ACHN (cell line): ENCODE measurements around the gene VMO1.

Experiments used
- DNase-seq: peaks from one replicate; pipeline ENCODE4 v3.0.0-alpha.2; 2015
- in situ Hi-C: cut with HindIII; loops from 2 replicates; pipeline ENCODE4 v1.10.0; 2017; ENCODE audit warnings: low sequenced_read_pairs, low pct_ligation_motif_present, low pct_unique_long_range_greater_than_20kb

The VMO1 gene

DNA sequence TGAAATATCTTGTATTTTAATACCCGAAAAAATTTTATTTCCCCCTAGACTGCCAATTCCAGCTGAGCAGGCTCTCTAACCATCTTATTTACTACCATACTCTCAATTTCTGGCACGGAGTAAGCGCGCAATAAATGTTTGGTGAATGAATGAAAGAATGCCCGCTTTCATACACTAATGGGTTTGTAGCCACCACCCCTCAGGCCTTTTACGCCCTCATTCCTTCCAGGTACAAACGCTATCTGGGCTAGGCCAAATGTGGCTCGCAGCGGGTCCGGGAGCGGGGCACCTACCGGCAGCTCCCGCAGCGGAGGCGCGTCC, 20.3 kb upstream of the VMO1 start:
- in situ Hi-C loops = no loop called here
- DNase-seq = peak; percentile 23

DNA sequence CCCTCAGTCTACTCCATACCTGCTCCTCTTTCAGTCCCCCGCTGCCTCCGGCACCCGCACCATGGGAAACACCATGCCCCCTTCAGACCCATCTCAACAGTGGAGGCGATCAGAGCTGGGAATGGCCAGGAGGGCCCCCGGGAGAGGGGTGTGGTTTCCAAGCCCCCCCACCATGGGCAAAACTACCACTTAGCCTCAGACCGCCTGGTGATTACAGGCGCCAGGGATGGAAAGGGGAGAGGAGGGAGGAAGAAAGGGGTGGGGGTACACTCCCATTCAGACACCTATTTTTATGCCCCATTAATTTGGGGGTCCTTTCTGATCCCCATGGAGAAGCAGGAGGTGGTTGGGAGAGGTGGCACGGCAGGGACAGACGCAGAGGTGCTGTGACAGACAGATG, 16.1 kb upstream of the VMO1 start, which contains the start of gene C17orf114:
Gene C17orf114, minus strand, starts transcription at position 101 of the 400 bp plus-strand sequence.
- DNase-seq = no peak
- in situ Hi-C loops = no loop called here

DNA sequence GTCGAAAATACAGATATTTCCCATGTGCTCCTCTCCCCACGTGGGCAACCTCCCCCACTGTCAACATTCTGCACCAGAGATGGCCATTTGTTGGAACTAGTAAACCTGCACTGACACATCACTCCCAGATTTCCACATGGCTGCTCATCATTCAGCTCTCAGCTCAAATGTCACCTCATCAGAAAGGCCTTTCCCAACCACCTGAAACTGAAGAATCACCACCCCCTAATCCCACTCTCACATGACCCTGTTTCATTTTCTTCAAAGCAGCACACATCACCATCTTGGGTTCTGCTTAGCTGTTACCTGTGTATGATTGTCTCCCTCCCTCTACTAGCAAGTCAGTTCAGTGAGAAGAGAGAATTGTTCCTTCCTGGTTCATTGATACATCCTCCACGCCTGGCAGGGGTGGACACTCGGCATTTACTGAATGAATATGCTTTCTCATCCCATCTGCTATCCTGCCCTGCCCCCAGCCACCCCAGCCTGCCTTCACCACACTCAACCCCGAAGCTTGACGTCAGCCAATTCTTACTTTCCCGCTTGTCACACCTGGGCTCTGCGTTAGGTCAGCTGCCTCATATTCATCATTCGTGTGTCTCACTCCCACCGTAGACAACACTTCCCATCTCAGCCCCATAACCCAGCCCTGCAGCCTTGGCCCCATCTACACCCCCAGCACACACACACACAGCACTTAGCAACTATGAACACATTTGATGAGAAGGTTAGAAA, 14.5 kb upstream of the VMO1 start:
- DNase-seq = no peak
- in situ Hi-C loops = no loop called here

DNA sequence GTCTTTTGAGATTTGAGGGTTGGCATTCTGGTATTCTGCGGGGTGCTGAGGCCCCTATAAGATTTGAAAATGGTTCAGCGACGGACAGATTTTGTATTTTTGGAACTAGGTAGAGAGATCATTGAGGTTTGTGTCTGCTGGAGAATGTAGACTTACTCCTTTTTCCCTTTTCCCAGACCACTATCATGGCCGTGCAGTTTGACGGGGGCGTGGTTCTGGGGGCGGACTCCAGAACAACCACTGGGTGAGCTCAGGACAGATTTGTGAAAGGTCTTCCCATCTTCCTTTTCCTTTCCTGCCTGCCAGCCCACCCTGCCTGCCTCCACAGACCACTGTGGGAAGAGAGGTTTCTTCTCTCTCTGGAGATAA, 10.4 kb upstream of the VMO1 start:
- in situ Hi-C loops = no loop called here
- DNase-seq = peak; percentile 57

DNA sequence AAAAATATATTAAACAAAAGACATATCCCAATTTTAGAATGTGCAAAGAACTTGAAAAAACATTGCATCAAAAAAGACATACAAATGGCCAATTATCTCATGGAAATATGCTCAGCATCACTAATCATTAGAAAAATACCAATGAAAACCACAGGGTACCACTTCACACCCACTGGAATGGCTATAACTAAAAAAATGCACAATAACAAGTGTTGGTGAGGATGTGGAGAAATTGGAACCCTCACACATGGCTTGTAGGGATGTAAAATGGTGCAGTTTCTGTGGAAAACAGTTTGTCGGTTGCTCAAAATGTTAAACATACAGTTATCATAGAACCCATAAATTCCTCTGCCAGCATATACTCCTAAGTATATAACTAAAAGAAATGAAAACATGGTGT, 9.0 kb upstream of the VMO1 start:
- in situ Hi-C loops = no loop called here

DNA sequence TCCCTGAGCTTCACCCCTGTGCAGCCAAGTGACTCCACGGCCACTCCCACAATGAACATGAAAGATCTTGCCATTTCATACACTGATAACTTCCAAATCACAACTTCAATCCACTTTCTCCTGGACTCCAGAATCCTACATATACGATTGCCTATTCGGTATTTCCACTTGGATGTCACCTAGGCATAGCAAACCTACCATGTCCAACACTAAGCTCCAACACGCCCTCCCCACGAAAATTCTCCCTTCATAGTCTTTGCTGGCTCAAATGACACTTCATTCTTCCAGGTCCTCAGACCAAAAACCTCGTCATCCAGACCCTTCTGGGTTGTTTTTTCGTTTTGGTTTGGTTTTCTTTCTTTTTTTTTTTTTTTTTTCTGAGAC, 4.5 kb upstream of the VMO1 start:
- DNase-seq = no peak
- in situ Hi-C loops = no loop called here

More for the DNA sequence above, 9.0 kb upstream of the VMO1 start:
- DNase-seq = no peak

DNA sequence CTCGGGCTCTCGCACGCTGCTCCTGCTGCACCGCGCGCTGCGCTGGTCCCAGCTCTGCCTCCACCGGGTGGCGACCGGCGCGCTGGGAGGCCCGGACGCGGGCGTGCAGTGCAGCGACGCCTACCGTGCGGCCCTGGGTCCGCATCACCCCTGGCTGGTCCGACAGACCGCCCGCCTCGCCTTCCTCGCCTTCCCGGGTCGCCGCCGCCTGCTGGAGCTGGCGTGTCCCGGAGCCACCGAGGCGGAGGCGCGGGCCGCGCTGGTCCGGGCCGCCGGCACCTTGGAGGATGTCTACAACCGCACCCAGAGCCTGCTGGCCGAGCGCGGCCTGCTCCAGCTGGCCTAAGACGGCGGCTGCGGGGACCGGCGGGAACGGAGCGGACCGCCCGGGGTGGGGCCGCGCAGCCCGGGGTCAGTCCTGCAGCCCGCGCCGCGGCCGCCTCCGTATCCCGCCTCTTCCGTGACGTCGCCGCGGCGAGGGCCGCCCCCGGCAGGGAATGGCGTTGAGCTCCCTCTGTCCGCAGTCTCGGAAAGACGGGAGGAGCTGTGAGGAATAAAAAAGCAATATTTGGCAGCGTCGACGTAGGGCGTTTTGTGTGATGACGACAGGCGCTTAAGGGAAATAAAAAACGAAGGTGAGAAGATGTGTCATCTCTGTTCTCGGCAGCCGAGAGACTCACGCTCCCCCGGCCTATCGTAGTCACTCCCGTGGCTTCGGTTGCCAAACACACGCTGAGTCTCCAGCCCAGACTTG, 4.0 kb upstream of the VMO1 start:
- DNase-seq = peak; percentile 92
- in situ Hi-C loops = no loop called here

DNA sequence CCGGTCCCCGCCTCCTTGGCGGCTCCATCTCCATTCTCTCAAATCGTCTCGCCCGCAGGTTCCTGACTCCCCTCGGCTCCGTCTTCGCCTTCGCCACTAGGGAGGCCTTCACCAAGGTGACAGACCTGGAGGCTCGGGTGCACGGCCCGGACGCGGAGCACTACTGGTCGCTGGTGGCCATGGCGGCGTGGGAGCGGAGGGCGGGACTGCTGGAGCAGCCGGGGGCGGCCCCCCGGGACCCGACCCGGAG, 3.5 kb upstream of the VMO1 start:
- in situ Hi-C loops = no loop called here
- DNase-seq = no peak

DNA sequence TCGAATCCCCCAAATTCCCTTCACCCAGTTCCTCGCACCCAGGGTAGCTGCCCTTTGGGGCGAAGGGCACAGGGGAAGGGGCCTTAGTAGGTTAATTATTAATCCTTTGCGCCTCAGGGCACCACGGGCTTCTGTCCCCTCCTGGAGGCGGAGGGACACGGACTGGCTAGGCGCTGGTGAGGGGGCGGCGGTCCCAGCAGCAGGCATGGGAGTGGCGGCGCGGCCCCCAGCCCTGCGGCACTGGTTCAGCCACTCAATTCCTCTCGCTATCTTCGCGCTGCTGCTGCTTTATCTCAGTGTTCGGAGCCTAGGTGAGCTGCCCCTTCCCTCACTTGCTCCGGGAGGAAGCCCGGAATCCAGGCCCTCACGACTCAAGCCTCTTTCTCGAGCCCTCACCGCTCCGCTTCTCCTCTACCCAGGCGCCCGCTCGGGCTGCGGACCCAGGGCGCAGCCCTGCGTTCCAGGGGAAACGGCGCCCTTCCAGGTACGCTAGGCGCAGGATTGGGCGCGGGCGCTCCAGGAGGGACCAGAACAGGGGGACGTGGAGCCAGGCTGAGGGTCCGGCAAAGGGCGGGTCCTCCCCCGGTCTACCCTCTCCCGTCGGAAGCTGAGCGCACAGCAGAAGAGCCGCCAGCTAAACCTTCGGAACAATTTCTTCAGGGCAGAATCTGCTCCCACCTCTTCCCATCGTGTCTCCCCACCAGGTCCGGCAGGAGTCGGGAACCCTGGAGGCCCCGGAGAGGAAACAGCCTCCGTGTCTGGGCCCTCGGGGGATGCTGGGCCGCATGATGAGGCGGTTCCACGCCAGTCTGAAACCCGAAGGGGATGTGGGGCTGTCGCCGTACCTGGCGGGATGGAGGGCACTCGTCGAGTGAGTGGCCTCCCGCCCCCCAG, 2.9 kb upstream of the VMO1 start, which contains the start of gene GLTPD2:
Gene GLTPD2, plus strand, starts transcription at position 158 of the 894 bp plus-strand sequence. Its CDS starts 48 bp downstream, at position 206.
- in situ Hi-C loops = no loop called here
- no peak for DNase-seq

DNA sequence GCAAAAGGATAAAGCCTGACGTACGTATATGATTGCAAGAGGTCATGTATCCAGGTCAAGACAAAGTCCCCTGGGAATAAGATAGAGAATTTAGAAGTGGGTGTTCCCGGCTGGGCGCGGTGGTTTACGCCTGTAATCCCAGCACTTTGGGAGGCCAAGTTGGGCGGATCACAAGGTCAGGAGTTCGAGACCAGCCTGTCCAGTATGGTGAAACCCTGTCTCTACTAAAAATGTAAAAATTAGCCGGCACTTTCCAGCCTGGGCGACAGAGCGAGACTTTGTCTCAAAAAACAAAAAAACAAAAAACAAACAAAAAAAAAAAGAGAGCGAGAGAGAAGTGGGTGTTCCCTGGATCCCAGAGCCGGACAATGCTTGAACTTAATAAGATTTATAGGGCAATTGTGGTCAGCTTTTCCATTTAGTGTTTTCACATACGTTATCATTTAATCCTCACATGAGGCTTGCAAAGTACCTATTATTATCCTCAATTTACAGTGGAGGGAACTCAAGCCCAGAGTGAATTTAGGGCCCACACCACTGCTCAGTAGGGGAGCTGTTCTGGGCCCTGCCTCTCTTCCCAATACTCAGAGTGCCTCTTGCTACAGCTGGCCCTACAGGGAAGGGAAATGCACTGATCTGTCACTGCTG, 2.1 kb upstream of the VMO1 start:
- DNase-seq = no peak
- in situ Hi-C loops = no loop called here

DNA sequence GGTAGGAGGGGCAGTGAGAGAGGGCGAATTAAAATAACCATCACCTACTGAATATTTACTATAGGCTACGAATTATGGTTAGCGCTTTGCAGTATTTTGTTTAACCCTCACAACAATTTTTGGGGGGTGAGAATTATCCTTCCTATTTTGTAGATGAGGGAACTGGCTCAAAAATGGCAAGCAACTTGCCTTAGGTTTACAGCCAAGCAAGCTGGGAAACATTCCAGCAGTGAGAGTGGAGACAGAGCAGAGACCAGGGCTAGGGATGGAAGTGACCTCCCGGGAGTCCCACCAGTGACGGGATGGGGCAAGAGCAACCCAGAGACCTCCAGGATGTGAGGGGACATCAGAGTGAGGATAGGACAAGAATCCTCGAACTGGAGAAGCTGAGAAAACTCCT, 352 bp upstream of the VMO1 start:
- in situ Hi-C loops = no loop called here
- DNase-seq = no peak

DNA sequence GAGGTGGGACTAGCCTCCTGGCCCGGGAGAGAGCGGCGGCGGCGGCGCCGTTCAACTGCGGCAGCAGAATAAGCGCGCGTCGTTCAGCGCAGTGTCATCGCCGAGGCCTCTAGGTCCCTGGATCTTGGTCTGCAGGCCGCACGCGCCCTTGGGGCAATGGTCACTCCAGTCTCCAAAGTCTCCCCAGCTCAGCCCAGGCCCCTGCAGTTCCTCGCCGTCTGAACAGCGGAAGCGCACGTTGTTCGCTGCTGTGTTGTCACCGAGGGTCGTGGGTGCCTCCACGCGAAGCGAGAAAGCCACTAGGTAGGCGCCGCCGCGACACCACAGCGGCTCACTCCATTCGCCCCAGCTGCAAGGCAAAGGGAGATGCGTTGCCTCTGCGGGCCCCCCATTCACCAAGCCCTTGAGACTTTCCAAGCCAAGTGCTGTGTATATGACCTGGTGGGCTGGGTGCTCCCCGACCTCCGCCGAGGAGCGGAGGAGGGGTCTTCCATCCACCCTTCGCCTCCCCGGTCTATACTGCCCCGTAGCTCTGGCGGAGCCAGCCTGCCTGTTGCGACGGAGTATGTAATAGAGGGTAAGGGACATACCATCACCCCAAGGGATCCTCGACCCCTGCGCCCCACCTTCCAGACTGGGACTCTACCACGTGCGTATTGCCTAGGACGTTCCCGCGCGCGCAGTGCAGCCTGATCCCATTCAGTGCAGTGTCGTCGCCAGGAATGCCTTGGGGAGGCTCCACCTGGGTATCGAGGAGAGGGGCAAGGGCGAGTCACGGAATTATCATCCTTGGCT, 656 bp downstream of the VMO1 start:
- in situ Hi-C loops = no loop called here
- no peak for DNase-seq

DNA sequence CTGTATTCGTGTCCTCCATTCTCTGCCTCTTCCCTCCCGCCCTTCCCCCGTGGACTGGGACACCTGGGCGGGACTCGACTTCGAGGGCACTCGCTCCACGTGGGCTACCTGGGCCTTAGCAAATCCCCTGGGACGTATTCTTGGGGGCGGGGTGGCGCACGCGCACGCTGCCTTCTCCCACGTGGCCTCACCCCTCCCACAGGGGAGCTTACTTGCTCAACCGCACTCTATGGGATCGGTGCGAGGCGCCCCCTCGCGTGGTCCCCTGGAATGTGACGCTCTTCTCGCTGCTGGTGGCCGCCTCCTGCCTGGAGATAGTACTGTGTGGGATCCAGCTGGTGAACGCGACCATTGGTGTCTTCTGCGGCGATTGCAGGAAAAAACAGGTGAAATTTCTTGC, 3.5 kb downstream of the VMO1 start:
- in situ Hi-C loops = no loop called here

DNA sequence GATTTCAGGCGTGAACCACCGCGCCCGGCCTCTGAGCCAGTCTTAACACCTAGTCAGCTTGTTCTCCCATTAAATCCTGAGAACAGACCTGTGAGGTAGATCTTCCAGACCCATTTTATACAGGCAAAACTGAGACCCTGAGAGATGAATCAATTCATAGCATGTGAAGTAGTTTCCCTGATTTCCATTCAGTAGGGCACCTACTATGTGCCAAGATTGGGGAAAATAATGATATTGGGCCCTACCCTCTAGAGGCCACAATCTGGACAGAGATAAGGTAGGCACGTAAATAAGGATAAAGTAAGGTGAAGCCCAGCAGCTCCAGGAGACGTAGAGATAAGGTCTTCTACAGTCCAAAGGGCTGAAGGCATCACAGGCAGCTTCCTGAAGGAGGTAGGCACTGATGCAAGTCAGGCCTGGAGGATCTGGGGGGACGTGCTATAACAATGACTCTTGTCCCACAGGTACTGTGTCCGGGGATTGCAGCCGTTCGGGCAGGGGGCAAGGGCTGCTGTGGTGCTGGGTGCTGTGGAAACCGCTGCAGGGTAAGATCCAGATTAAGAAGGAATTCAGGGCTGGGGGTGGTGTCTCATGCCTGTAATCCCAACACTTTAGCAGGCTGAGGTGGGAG, 5.7 kb downstream of the VMO1 start:
- DNase-seq = no peak
- in situ Hi-C loops = no loop called here

More for the DNA sequence above, 3.5 kb downstream of the VMO1 start:
- no peak for DNase-seq

DNA sequence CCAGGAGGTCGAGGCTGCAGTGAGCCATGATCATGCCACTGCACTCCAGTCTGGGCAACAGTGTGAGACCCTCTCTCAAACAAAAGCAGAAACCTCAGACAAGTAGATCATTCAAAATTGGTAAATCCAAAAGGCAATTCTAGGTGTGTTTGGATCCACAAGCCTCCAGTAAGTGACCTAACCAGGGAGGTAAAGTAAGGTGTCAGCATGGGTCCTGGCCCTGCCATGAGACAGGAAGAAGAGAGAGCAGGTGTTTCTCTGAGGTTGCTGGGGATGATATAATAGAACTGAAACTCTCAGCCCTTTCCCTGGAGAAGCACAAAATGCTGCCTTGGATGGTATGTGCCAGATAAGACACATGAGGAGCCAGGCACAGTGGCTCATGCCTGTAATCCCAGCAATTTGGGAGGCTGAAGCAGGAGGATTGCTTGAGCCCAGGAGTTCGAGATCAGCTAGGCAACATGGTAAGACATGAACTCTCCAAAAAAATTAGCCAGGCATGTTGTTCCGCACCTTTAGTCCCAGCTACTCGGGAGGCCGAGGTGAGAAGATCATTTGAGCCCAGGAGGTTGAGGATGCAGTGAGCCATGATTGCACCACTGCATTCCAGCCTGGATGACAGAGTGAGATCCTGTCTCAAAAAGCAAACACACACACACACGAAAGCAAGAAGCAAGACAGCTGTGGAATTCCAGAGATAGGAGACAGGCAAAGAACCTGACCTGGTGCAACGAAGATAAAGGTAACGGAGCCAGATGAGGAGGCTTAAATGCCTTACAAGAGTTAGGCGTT, 8.0 kb downstream of the VMO1 start:
- DNase-seq = no peak
- in situ Hi-C loops = no loop called here

DNA sequence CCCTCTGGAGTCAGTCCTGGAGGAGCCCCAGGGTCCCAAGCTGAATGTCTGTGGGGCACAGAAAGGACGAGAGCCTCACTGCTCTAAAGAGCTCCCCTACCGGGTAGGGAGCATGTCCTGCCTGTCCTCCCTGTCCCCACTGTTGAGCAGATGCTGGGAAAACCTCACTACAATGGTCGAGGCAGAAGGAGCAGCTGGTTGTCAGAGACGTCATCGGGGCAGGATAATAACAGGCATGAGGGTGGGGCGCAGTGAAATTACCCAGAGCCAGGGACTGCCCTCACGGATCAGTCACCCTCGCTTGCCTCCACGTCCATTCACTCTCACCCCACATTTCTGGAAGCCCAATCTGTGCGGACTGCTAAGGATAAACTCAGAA, 13.9 kb downstream of the VMO1 start:
- in situ Hi-C loops = no loop called here
- DNase-seq = no peak

DNA sequence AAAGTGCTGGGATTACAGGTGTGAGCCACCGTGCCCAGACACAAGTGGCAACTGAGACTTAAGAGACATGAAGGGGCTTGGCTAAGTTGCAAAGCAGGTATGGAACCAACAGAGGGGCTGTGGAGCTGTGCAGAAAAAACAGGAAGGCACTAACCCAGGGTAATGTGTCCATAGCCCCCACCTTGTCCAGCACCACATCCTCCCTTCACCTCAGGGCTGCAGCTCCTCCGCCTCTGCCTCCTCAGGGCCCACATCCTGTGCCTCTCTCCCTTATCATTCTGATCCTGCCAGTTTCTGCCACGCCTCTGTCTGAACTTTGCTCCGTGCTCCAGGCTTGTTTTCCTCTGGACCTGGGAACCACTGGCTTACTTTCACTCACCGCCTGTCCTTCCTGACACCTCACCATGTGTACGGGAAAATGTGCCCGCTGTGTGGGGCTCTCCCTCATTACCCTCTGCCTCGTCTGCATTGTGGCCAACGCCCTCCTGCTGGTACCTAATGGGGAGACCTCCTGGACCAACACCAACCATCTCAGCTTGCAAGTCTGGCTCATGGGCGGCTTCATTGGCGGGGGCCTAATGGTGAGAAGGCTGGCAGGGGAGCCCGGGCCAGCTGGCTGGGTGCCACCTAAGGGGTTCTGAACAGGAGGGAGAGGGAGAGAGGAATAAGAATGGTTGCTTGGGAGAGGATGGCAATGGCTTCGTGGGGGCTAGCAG, 14.5 kb downstream of the VMO1 start, which contains the start of gene TM4SF5:
Gene TM4SF5, plus strand, starts transcription at position 368 of the 716 bp plus-strand sequence. Its CDS starts 37 bp downstream, at position 405.
- DNase-seq = no peak
- in situ Hi-C loops = no loop called here
